ENCODE data around the gene MRI1. TPM values are rescaled to one million over a fixed set of nuclear protein-coding genes. Genes with fewer than 3 reads are reported as not detected.

Gene MRI1
- total and polyA plus RNA-seq, 2 experiments from 2014 or later = 12.3 to 44.5 TPM

DNA sequence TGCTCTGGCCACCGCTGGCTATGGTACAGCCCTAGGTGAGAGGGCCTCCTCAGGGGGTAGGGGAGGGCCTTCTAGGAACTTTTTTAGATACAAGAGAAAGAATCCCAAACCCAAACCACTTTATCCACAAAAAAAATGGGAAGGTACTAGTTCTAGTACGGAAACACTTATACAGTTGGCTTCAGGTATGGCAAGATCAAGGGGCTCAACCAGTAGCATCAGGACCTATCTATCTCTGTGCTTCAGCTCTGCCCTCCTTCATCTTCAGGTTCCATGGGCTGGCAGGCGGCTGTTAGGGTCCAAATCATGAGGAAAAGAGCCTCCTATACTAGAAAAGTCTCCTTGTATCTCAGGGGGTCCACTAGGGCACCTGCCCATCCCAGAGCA is 1.8 kb downstream of the MRI1 start (continued):
- TF ChIP-seq EZH2phosphoT487 (IDR thresholded peaks at IDR 0.05; ENCODE audit: unreplicated experiment) (no peak), STAT1 (IDR thresholded peaks at IDR 0.05; ENCODE audit: unreplicated experiment) (no peak), NANOG (IDR thresholded peaks at IDR 0.05; ENCODE audit: borderline replicate concordance) (no peak), JUNB (IDR thresholded peaks at IDR 0.05; ENCODE audit: unreplicated experiment) (no peak)
- TF ChIP-seq, protein P1, sequence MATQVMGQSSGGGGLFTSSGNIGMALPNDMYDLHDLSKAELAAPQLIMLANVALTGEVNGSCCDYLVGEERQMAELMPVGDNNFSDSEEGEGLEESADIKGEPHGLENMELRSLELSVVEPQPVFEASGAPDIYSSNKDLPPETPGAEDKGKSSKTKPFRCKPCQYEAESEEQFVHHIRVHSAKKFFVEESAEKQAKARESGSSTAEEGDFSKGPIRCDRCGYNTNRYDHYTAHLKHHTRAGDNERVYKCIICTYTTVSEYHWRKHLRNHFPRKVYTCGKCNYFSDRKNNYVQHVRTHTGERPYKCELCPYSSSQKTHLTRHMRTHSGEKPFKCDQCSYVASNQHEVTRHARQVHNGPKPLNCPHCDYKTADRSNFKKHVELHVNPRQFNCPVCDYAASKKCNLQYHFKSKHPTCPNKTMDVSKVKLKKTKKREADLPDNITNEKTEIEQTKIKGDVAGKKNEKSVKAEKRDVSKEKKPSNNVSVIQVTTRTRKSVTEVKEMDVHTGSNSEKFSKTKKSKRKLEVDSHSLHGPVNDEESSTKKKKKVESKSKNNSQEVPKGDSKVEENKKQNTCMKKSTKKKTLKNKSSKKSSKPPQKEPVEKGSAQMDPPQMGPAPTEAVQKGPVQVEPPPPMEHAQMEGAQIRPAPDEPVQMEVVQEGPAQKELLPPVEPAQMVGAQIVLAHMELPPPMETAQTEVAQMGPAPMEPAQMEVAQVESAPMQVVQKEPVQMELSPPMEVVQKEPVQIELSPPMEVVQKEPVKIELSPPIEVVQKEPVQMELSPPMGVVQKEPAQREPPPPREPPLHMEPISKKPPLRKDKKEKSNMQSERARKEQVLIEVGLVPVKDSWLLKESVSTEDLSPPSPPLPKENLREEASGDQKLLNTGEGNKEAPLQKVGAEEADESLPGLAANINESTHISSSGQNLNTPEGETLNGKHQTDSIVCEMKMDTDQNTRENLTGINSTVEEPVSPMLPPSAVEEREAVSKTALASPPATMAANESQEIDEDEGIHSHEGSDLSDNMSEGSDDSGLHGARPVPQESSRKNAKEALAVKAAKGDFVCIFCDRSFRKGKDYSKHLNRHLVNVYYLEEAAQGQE (IDR thresholded peaks at IDR 0.05; ENCODE audit: unreplicated experiment) = no peak

- Histone ChIP-seq H3K27ac (ENCODE audit: low read depth) (no peak overlapping the region), H4K20me1 (replicated peaks; ENCODE audit: insufficient read depth) (no peaks in the 10 kb centered on the region), H3K79me2 (replicated peaks; ENCODE audit: insufficient read depth) (no peaks in the 10 kb centered on the region), H3K9me2 (ENCODE audit: insufficient read depth) (no peaks in the 10 kb centered on the region), H3K4me1 (ENCODE audit: insufficient read depth) (no peaks in the 10 kb centered on the region; the same call in 1 of the 2 replicates), H3K4me3 (no peak overlapping the region), H2AFZ (no peak overlapping the region), H3K4me2 (no peak overlapping the region), H3K27me3 (ENCODE audit: insufficient read depth) (no peaks in the 10 kb centered on the region), H3K36me3 (ENCODE audit: insufficient read depth) (no peaks in the 10 kb centered on the region; the same call in 1 of the 2 replicates), H3F3A (replicated peaks; ENCODE audit: low read depth) (no peaks in the 10 kb centered on the region; the same call in 1 of the 2 replicates)
- Mint-ChIP-seq H3K4me3 (no peak overlapping the region), H3K36me3 (ENCODE audit: low read depth) (peaks cover 17% of the 10 kb centered on the region), H3K4me1 (peaks cover 6% of the 10 kb centered on the region), H3K27me3 (ENCODE audit: insufficient read depth, low read depth, poor library complexity) (peaks cover 8% of the 10 kb centered on the region), H3K27ac (no peak overlapping the region), H3K9me3 (no peaks in the 10 kb centered on the region; the same call in 2 of the 3 replicates)
- TF ChIP-seq STAT1 (IDR thresholded peaks at IDR 0.05; ENCODE audit: unreplicated experiment) = no peak
- ATAC-seq = no peak
- DNase-seq (ENCODE audit: low spot score) = no peak
Measured at GRCh38 chr19:13768510-13768909, 4.2 kb downstream of the MRI1 start.

GRCh38 chr19:13770013-13770635 is 5.8 kb downstream of the MRI1 start:
- no peaks in the 10 kb centered on the region; the same call in 1 of the 2 replicates for H4K20me1 ChIP-seq (replicated peaks; ENCODE audit: insufficient read depth)
- H3K4me3 ChIP-seq = no peak overlapping the region
- H3F3A ChIP-seq (replicated peaks; ENCODE audit: low read depth) = no peaks in the 10 kb centered on the region; the same call in 1 of the 2 replicates
- Mint-ChIP-seq H3K27ac (no peak overlapping the region), H3K27me3 (ENCODE audit: insufficient read depth, low read depth, poor library complexity) (peaks cover 14% of the 10 kb centered on the region), H3K4me3 (no peak overlapping the region), H3K9me3 (no peaks in the 10 kb centered on the region), H3K36me3 (ENCODE audit: low read depth) (peaks cover 14% of the 10 kb centered on the region), H3K4me1 (peaks cover 6% of the 10 kb centered on the region)
- H3K4me2 ChIP-seq = no peak overlapping the region
- DNase-seq (ENCODE audit: low spot score) (no peak), ATAC-seq (no peak)
- H3K36me3 ChIP-seq (ENCODE audit: insufficient read depth) = no peaks in the 10 kb centered on the region; the same call in 1 of the 2 replicates
- H3K9me2 ChIP-seq (ENCODE audit: insufficient read depth) = no peaks in the 10 kb centered on the region
- H2AFZ ChIP-seq = no peak overlapping the region
- no peaks in the 10 kb centered on the region for H3K27me3 ChIP-seq (ENCODE audit: insufficient read depth)
- H3K79me2 ChIP-seq (replicated peaks; ENCODE audit: insufficient read depth) = peaks cover 7% of the 10 kb centered on the region
- no peak overlapping the region for H3K27ac ChIP-seq (ENCODE audit: low read depth)
- H3K4me1 ChIP-seq (ENCODE audit: insufficient read depth) = peaks cover 1% of the 10 kb centered on the region; the same call in 1 of the 2 replicates
- TF ChIP-seq EZH2 (IDR thresholded peaks at IDR 0.05; ENCODE audit: low read depth, unreplicated experiment) = no peak

Measured in GM23338 (cell line).